GM21737 (cell line): ENCODE data around the gene PRRT4.

Experiments
- ATAC-seq: cut with Tn5 transposase; IDR thresholded peaks from one replicate; pipeline ENCODE4 v1.9.1; 2021; ENCODE audit warnings: mild to moderate bottlenecking, moderate library complexity; ENCODE audit not compliant: unreplicated experiment

The PRRT4 gene

GRCh38 chr7:128350708-128351295 lies 10.7 kb downstream of the PRRT4 start:
- ATAC-seq: no peak

DNA sequence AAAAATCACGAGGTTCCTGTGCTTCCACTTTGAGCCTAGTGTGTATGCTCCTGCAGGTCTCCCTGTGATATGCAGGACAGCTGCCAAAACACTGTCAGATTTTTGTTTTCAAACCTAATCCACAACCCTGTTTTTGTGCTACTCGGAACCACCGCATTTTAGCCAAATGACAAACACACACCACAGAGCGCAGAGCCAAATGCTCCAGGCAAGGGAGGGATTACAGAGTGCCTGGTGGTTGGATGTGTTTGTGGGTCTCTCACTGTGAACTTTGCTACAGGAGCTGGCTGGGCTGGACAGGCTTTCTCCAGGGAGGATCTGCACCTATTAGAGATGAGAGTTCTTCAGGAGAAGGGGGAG lies 12.0 kb downstream of the PRRT4 start:
- ATAC-seq: no peak

- ATAC-seq: no peak
Observed at GRCh38 chr7:128347647-128348097, 13.8 kb downstream of the PRRT4 start.

DNA sequence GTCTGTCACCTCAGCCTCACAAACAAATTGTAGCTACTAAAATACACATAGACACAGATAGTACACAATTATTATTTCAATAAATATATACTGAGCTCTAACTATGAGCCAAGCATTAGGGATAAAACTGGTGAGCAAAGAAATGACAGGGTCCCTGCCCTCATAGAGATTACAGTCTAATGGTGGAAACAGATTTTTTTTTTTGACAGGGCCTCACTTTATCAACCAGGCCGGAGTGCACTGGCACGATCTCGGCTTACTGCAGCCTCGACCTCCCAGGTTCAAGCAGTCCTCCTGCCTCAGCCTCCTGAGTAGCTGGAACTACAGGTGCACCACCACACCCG lies 17.1 kb downstream of the PRRT4 start:
- ATAC-seq: no peak

GRCh38 chr7:128343554-128344430 lies 17.7 kb downstream of the PRRT4 start, which contains the start of gene RBM28:
Gene RBM28 (minus strand): TSS chr7:128343908. CDS start chr7:128343793, 115 bp downstream.
- peak; percentile 93 for ATAC-seq

GRCh38 chr7:128341733-128342132 lies 19.8 kb downstream of the PRRT4 start:
- no peak for ATAC-seq

DNA sequence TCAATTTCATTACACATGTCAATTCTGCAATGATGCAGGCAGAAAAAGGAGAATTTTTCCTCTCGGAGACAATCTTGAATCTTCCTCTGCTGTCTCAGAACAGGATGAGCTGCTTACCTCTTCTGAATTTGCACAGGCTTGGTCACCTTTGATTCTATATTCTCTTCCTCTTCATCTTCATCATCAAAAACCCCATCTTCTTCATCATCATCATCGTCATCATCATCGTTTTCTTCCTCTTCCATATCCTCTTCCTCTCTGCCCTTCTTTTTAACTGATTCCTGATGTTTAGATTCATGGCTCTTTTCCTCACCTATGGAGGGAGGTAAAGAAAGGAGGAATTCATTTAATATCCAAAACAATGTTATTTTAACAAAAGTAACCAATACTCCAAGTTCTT lies 25.8 kb downstream of the PRRT4 start:
- no peak for ATAC-seq

GRCh38 chr7:128324368-128324680 lies 37.2 kb downstream of the PRRT4 start:
- ATAC-seq: no peak

GRCh38 chr7:128323459-128324367 lies 37.8 kb downstream of the PRRT4 start:
- no peak for ATAC-seq

GRCh38 chr7:128323040-128323439 lies 38.5 kb downstream of the PRRT4 start:
- no peak for ATAC-seq

GRCh38 chr7:128322040-128322643 lies 39.3 kb downstream of the PRRT4 start:
- no peak for ATAC-seq

GRCh38 chr7:128321044-128321422 lies 40.5 kb downstream of the PRRT4 start:
- no peak for ATAC-seq

DNA sequence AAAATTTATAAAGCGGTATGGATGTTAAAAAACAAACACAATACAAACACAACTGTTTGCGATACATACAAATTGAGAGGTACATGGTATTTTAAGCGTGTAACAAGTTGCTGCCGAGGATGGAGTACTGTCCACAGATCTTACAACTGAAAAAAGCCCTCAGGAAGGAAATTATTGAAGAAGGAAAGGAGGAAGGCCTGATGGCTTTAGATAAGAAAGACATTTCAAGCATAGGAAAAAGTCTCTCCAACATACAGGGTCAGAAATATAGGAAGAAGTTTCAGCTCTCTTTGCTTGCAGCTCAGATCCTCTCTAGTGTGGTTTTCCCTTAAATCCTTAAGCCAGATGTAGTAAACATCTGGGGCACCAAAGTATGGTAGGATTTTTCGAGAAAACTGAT lies 42.8 kb downstream of the PRRT4 start:
- ATAC-seq: no peak

DNA sequence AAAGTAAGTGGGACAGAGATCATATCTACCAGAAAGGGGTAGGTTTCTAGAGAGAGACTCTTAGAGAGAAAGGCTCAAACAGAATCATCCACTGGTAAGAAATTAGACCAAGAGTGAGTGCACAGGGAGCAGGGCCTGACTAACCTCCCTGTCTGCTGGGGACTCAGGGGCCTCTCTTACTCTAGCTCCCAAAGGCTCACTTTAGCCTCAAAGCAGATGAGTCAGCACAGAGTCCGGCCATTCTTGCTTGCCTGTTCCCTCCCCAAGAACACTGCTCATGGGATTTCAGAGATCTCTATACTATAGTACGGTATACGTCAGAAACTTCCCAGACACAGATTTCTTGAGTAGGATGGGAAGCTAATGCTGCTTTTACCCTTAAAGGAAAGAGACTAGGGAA lies 50.5 kb downstream of the PRRT4 start:
- no peak for ATAC-seq

GRCh38 chr7:128310499-128310898 lies 51.0 kb downstream of the PRRT4 start:
- no peak for ATAC-seq

DNA sequence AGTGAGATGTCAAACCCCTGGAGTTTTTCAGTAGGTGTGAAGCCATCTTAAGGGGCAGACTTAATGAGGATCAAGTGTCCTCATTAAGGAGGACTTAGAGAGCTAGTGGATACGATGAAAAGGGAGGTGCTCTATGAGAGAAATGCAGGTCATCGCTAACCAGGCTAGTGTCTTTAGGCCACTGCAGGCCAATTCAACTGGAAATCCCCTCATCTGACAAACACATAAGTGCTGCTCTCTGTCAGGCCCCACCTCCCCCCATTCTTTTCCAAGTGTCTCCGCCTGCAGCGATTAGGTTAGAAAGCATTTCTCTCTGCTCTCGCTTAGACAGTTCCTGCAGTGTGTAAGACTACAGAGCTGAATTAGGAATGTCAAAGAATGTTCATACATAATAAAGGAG lies 51.5 kb downstream of the PRRT4 start:
- no peak for ATAC-seq

DNA sequence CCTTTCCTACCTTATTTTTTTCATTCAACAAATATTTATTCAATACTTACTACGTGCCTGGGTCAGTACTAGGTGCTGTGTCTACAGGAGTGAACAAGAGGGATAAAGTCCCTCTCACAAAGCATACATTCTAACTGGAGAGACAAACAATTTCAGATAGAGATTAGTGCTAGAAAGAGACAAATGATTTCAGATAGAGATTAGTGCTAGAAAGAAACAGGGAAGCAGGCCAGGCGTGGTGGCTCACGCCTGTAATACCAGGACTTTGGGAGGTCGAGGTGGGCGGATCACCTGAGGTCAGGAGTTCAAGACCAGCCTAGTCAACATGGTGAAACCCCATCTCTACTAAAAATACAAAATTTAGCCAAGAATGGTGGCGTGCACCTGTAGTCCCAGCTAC lies 52.4 kb downstream of the PRRT4 start:
- no peak for ATAC-seq

- no peak for ATAC-seq
Observed at GRCh38 chr7:128307061-128307460, 54.4 kb downstream of the PRRT4 start.

- ATAC-seq: no peak
Observed at GRCh38 chr7:128304212-128304611, 57.3 kb downstream of the PRRT4 start.

- ATAC-seq: no peak
Observed at GRCh38 chr7:128303643-128304042, 57.8 kb downstream of the PRRT4 start.

DNA sequence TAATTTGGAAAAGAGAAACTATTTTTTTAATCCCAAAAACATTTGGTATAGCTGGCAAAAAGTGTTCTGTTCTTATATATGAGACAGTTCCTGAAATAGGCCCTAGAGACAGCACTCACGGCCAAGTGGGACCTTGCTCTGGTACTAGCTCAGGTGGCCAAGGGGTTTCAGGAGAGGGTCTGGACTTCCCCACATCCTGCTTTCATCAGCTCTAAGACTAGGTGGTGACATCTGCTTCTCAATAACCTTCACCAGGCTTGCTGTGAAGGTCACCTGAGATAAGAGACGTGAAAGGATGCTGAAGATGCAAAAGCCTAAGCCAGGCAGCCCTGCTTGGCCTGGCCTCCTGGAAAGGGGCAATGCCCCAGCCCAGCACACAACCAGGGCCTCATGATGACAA lies 58.4 kb downstream of the PRRT4 start:
- ATAC-seq: no peak
